GM19099 (cell line): ENCODE results near the gene NCOR1.

Experiments used
- POLR2A ChIP-seq: IDR thresholded peaks from 3 replicates; pipeline ENCODE4 v1.6.1; 2011; ENCODE audit warnings: low read depth; ENCODE audit not compliant: insufficient read length; ENCODE audit errors: extremely low read depth

The NCOR1 gene

GRCh38 chr17:16106161-16106891, 109.0 kb downstream of the NCOR1 start:
- TF ChIP-seq POLR2A, result no peak

DNA sequence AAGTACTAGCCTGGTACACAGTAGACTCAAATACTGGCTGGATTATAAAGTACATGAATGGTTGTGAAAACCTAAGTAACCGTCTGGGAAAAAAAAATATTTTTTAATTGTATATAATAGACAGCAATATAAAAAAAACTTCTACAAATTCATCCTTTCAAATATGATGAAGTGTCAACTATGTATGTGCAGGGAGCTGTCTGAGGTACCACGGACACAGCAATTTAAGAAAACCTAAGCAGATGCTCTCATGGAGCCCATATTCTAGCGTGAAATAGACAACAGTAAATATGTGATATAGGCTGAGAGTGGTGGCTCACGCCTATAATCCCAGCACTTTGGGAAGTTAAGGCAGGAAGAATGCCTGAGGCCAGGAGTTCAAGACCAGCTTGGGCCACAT, 111.1 kb downstream of the NCOR1 start:
- no peak for TF ChIP-seq POLR2A

DNA sequence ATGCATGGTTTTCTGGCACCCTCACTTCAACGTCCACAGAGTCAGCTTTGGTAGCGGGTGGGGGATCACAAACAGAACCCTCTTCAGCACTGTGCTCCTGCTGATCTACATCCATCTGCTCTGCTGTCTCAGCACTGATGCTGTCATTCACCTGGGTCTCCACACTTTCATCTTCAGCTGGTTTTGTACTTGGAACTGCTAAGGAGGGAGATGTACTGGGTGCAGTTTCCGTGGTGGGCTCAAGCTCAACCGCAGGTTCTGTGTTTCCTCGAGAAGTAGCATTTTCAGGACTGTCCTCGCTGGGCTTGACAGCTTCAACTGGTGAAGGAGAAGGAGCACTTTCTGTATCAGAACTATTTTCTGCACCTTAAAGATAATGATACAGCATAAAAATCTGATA, 113.9 kb downstream of the NCOR1 start:
- TF ChIP-seq POLR2A, result no peak

GRCh38 chr17:16100737-16101400, 114.5 kb downstream of the NCOR1 start:
- TF ChIP-seq POLR2A, result no peak

DNA sequence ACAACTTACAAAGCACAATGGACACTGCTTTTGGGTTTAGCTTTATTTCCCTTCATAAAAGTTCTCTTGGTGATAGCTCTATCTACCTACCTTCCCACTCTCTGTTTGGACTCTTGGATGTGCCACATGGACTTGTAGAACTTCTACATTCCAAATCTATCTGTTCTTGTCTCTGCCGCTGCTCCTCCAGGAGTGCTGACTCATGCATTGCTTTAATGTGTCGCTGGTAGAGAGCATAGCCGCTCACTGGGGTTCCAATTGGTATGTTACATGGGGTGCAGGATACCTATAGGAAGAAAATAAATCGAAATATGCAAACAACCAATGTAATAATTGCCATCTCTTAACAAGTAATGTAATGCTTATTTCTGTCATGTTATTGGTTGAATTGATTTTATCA, 123.6 kb downstream of the NCOR1 start:
- TF ChIP-seq POLR2A, result no peak

- no peak for TF ChIP-seq POLR2A
Measured at GRCh38 chr17:16086957-16087356, 128.4 kb downstream of the NCOR1 start.

DNA sequence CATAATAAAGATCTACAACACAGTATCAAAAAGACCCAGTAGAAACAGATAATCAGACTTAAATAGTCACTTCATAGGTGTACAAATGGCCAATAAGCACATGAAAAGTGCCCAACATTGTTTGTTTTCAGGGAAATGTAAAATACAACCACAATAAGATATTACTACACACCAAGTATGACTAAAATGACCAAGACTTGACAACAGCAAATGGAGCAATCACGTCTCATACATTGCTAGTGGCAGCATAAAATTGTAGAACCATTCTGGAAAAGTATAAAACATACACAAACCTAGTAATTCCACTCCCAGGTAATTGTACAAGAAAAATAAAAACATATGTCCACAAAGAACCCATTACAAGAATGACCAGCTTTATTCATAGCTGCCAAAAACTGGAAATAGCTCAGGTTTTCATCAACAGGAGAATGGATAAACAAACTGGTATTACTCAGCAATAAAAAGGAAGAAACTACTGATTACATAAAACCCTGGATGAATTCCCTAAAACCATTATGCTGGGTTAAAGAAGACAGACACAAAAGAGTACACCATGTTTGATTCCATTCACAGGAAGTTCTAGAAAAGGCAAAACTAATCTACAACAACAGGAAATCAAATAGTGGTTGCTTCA, 130.2 kb downstream of the NCOR1 start:
- no peak for TF ChIP-seq POLR2A

GRCh38 chr17:16083223-16083622, 132.1 kb downstream of the NCOR1 start:
- TF ChIP-seq POLR2A, result no peak

GRCh38 chr17:16081507-16082087, 133.7 kb downstream of the NCOR1 start:
- TF ChIP-seq POLR2A, result no peak

GRCh38 chr17:16080366-16080765, 135.0 kb downstream of the NCOR1 start:
- TF ChIP-seq POLR2A, result no peak

DNA sequence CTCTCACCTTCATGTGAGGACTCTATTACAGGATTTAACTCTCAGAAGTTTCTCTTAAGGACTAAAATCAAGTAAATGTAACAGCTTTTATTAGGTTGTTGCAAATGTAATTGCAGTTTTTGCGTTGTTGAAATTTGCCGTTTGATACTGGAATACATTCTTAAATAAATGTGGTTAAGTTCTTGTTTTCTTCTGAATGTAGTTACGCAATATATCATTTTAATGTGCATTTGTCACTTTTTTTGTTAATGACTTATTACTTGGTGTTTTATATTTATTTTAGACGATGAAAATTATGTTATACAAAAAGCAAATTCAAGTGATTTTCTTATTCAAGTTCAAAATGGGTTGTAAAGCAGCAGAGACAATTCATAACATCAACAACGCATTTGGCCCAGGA, 139.4 kb downstream of the NCOR1 start:
- no peak for TF ChIP-seq POLR2A

GRCh38 chr17:16074423-16074822, 140.9 kb downstream of the NCOR1 start:
- TF ChIP-seq POLR2A, result no peak

GRCh38 chr17:16073845-16074244, 141.5 kb downstream of the NCOR1 start:
- TF ChIP-seq POLR2A, result no peak

DNA sequence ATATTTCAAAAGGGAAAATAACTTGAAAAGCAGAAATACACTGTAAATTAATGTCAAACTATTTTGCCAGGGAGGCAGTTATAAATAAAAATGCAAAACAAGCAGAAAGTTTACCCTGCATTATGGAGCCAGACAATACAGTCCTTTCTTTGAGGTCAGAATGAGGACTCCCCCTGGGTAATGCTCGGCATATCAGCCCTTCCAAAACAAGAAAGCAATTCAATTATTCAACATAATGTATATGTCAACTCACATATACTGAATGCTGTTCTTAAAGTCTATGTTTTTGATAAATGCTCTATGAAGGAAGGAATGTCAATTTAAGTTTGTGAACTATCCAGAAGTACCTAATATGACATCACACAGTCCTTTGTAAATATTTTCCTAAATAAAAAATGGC, 143.3 kb downstream of the NCOR1 start:
- no peak for TF ChIP-seq POLR2A

GRCh38 chr17:16068323-16068722, 147.0 kb downstream of the NCOR1 start:
- TF ChIP-seq POLR2A, result no peak

DNA sequence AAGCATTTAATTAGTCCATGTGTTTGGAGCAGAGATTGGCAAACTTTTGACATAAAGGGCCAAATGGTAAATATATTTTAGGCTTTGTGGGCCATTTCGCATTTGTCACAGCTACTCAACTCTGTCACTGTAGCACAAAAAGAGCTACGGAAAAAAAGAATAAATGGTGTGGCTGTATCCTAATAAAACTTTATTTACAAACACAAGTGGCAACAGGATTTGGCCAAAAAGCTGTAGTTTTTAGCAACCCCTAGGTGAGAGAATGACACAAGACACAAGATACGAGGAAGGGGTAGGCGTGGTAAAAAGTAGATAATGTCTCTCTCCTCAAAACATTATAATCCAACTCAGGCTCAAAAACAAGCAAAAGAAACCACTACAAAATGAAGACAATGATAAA, 149.2 kb downstream of the NCOR1 start:
- no peak for TF ChIP-seq POLR2A

DNA sequence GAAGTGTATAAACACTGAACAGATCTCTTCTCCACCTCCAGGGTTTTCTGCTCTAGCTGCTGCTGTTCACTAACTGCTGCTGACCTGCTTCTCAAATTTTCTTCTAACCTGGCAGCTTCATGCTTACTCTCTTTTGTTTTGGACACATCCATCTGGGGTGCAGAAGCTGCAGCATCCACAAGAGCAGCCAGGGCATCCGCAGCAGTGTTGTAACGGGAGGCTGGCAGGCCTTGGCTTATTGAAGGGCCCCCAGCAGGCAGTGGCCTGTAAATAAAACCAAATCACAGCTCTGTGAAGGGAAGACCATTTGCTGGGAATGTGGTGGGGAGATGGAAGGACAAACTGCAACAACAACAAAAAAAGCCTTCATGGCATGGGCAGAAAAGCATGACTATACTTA, 153.7 kb downstream of the NCOR1 start:
- no peak for TF ChIP-seq POLR2A

DNA sequence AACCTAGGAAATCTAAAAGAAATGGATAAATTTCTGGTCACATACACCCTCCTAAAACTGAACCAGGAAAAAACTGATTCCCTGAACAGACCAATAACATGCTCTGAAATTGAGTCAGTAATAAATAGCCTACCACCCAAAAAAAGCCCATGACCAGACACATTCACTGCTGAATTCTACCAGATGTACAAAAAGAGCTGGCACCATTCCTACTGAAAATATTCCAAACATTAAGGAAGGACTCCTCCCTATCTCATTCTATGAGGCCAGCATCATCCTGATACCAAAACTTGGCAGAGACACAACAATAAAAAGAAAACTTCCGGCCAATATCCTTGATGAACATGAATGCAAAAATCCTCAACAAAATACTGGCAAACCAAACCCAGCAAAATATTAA, 162.8 kb downstream of the NCOR1 start:
- no peak for TF ChIP-seq POLR2A
